Stimulated activated CD8-positive, alpha-beta memory T cell treated with anti-CD3 and anti-CD28 coated beads, Interleukin-2, amount 100 ng/mL, for 48 hours (primary cell): ENCODE results near the gene HOXB7.

Experiments
- DNase-seq, 2 donors: peaks; one replicate each; pipeline ENCODE4 v3.0.0-alpha.2; 2020; ENCODE audit warnings: low read depth in 2 of 2

Gene HOXB7

GRCh38 chr17:48565925-48566710, 44.7 kb downstream of the HOXB7 start:
- DNase-seq: no peak

GRCh38 chr17:48565022-48565554, 45.7 kb downstream of the HOXB7 start:
- no peak for DNase-seq

- DNase-seq: no peak
Measured at GRCh38 chr17:48564188-48565021, 46.4 kb downstream of the HOXB7 start.

GRCh38 chr17:48563867-48564187, 47.0 kb downstream of the HOXB7 start:
- no peak for DNase-seq

GRCh38 chr17:48563385-48563838, 47.4 kb downstream of the HOXB7 start:
- DNase-seq: no peak

- DNase-seq: no peak
Measured at GRCh38 chr17:48562934-48563333, 47.9 kb downstream of the HOXB7 start.

GRCh38 chr17:48561884-48562810, 48.7 kb downstream of the HOXB7 start:
- no peak for DNase-seq

GRCh38 chr17:48559840-48560817, 50.7 kb downstream of the HOXB7 start:
- DNase-seq: no peak

GRCh38 chr17:48559122-48559839, 51.5 kb downstream of the HOXB7 start:
- DNase-seq: no peak

GRCh38 chr17:48558831-48559121, 52.0 kb downstream of the HOXB7 start:
- no peak for DNase-seq

- no peak for DNase-seq
Measured at GRCh38 chr17:48558057-48558830, 52.6 kb downstream of the HOXB7 start.
